Effector memory CD8-positive, alpha-beta T cell (primary cell): ENCODE results near the gene TMEM184C.
A peak's percentile ranks its signal among the peaks of the same experiment; 100 is the strongest.

Experiments
- ATAC-seq: fragments of 150-1000 bp; cut with Tn5 transposase; replicated peaks from 2 replicates; pipeline ENCODE4 v1.10.0; 2021; ENCODE audit warnings: mild to moderate bottlenecking, moderate library complexity
- DNase-seq, 3 experiments: peaks; one replicate each; pipeline ENCODE4 v3.0.0; 2021
- H3K27ac Mint-ChIP-seq, 2 donors: one replicate each; pipeline ENCODE4 v1.8.0; 2022; ENCODE audit warnings: mild to moderate bottlenecking in 2 of 2, mixed read lengths in 2 of 2, moderate library complexity in 2 of 2
- H3K27me3 Mint-ChIP-seq, 2 donors: one replicate each; pipeline ENCODE4 v1.8.0; 2022; ENCODE audit warnings: mixed read lengths in 2 of 2
- H3K36me3 Mint-ChIP-seq: one replicate; pipeline ENCODE4 v1.8.0; 2022; ENCODE audit warnings: mild to moderate bottlenecking, moderate library complexity, mixed read lengths; ENCODE audit not compliant: insufficient read depth
- H3K4me1 Mint-ChIP-seq, 2 donors: one replicate each; pipeline ENCODE4 v1.8.0; 2022; ENCODE audit warnings: low read depth in 2 of 2, mixed read lengths in 2 of 2
- H3K4me3 Mint-ChIP-seq, 2 donors: one replicate each; pipeline ENCODE4 v1.8.0; 2022; ENCODE audit warnings: mild to moderate bottlenecking in 2 of 2, mixed read lengths in 2 of 2, moderate library complexity in 2 of 2
- H3K9me3 Mint-ChIP-seq, 2 donors: one replicate each; pipeline ENCODE4 v1.8.0; 2022; ENCODE audit warnings: mixed read lengths in 2 of 2

The TMEM184C gene

GRCh38 chr4:147643616-147644015 lies 26.4 kb downstream of the TMEM184C start:
- no peak for DNase-seq
- no peak for ATAC-seq
- no peak overlapping the region for H3K4me3 Mint-ChIP-seq
- no peaks in the 10 kb centered on the region for H3K27me3 Mint-ChIP-seq
- H3K9me3 Mint-ChIP-seq, result no peaks in the 10 kb centered on the region
- no peak overlapping the region for H3K27ac Mint-ChIP-seq
- H3K36me3 Mint-ChIP-seq, result peaks cover 25% of the 10 kb centered on the region
- H3K4me1 Mint-ChIP-seq, result peaks cover 20 to 57% of the 10 kb centered on the region in 2 donors

GRCh38 chr4:147644471-147644870 lies 27.3 kb downstream of the TMEM184C start:
- no peak for ATAC-seq
- no peak for DNase-seq
- peaks cover 19 to 56% of the 10 kb centered on the region in 2 donors for H3K4me1 Mint-ChIP-seq
- no peak overlapping the region for H3K4me3 Mint-ChIP-seq
- no peaks in the 10 kb centered on the region for H3K27me3 Mint-ChIP-seq
- no peaks in the 10 kb centered on the region for H3K9me3 Mint-ChIP-seq
- no peak overlapping the region for H3K27ac Mint-ChIP-seq
- peaks cover 19% of the 10 kb centered on the region for H3K36me3 Mint-ChIP-seq

DNA sequence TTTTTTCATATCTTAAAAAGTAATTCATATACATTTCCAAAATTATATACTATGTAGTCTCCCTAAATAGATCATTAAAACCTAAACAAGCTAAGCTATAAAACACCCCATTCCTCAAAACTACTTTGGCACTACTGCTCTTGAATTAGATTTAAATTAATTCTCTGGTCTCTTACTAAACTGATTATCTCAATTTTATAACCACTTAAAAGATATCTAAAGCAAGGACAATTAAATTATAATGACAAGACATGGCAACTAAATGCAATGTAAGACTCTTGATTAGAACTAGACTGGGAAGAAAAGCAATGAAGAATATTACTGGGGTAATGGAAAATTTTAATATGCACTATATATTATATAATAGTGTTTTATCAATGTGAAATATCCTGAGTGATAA lies 27.9 kb downstream of the TMEM184C start:
- Mint-ChIP-seq H3K27ac (no peak overlapping the region), H3K9me3 (no peaks in the 10 kb centered on the region), H3K4me3 (no peak overlapping the region), H3K4me1 (peaks cover 19 to 54% of the 10 kb centered on the region in 2 donors), H3K36me3 (peaks cover 17% of the 10 kb centered on the region), H3K27me3 (no peaks in the 10 kb centered on the region)
- DNase-seq, result no peak
- ATAC-seq, result no peak

- Mint-ChIP-seq H3K4me3 (no peak overlapping the region), H3K27me3 (no peaks in the 10 kb centered on the region), H3K9me3 (no peaks in the 10 kb centered on the region), H3K36me3 (peaks cover 11% of the 10 kb centered on the region), H3K27ac (peak overlapping the region in 1 of 2 donors; percentile 36), H3K4me1 (peaks cover 16 to 54% of the 10 kb centered on the region in 2 donors)
- no peak for ATAC-seq
- no peak for DNase-seq
Measured at GRCh38 chr4:147648656-147649055, 31.5 kb downstream of the TMEM184C start.

- DNase-seq (no peak), ATAC-seq (no peak)
- Mint-ChIP-seq H3K36me3 (peaks cover 30% of the 10 kb centered on the region), H3K9me3 (no peaks in the 10 kb centered on the region), H3K27me3 (no peaks in the 10 kb centered on the region), H3K4me3 (no peak overlapping the region), H3K4me1 (peaks cover 10 to 37% of the 10 kb centered on the region in 2 donors), H3K27ac (no peak overlapping the region)
Measured at GRCh38 chr4:147651563-147651962, 34.4 kb downstream of the TMEM184C start.

GRCh38 chr4:147655639-147656038 lies 38.4 kb downstream of the TMEM184C start:
- DNase-seq (no peak), ATAC-seq (no peak)
- no peak overlapping the region for H3K27ac Mint-ChIP-seq
- no peaks in the 10 kb centered on the region for H3K9me3 Mint-ChIP-seq
- peaks cover 67% of the 10 kb centered on the region for H3K36me3 Mint-ChIP-seq
- H3K4me1 Mint-ChIP-seq, result peaks cover under 1 to 12% of the 10 kb centered on the region in 2 donors
- H3K27me3 Mint-ChIP-seq, result no peaks in the 10 kb centered on the region
- no peak overlapping the region for H3K4me3 Mint-ChIP-seq

DNA sequence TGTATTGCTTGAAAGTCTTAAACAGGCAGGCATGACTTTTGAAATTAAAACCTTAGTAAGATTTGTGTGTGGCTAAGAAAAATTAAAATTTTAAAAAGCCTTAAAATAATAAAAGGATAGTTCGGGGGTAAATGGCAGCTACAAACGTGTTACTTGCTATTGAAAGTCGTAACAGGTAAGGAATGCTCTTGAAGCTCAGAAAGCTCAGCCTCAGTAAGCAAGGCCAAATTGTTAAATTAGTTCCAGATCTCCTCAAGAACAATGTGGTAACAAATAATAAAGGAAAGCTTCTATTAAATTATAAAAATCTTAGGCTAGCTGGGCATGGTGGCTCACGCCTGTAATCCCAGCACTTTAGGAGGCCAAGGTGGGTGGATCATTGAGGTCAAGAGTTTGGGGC lies 41.3 kb downstream of the TMEM184C start:
- Mint-ChIP-seq H3K27me3 (no peaks in the 10 kb centered on the region), H3K27ac (peak overlapping the region in 1 of 2 donors; percentile 2), H3K4me3 (no peak overlapping the region), H3K36me3 (peaks cover 70% of the 10 kb centered on the region), H3K4me1 (no peaks in the 10 kb centered on the region), H3K9me3 (no peaks in the 10 kb centered on the region)
- no peak for ATAC-seq
- DNase-seq, result no peak

GRCh38 chr4:147674073-147674472 lies 56.9 kb downstream of the TMEM184C start:
- DNase-seq (no peak), ATAC-seq (no peak)
- no peak overlapping the region for H3K4me3 Mint-ChIP-seq
- H3K4me1 Mint-ChIP-seq, result peaks cover 2 to 4% of the 10 kb centered on the region in 2 donors
- H3K27me3 Mint-ChIP-seq, result no peaks in the 10 kb centered on the region
- no peaks in the 10 kb centered on the region for H3K9me3 Mint-ChIP-seq
- H3K27ac Mint-ChIP-seq, result no peak overlapping the region
- H3K36me3 Mint-ChIP-seq, result peaks cover 20% of the 10 kb centered on the region

DNA sequence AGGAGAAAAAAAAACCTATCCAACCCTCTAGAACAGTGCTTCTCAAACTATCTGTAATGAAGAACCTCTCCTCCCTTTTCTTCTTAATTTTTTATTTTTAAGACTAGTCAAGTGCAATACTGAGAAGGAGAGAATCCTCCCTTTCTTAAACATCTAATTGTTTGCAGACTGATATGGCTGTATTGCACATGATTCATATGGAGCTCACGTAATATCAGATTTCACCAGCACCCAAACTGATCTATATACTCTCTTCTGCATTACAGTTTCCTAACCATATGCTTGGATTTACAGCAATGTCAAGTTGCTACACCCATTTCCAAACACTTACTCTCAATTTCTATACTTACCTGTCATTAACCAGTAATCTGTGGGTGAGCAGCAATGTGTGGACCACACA lies 57.3 kb downstream of the TMEM184C start:
- H3K27ac Mint-ChIP-seq, result no peak overlapping the region
- H3K4me3 Mint-ChIP-seq, result no peak overlapping the region
- DNase-seq, result no peak

GRCh38 chr4:147678106-147678505 lies 60.9 kb downstream of the TMEM184C start:
- Mint-ChIP-seq H3K4me3 (no peak overlapping the region), H3K36me3 (peaks cover 26% of the 10 kb centered on the region), H3K4me1 (peaks cover 16 to 22% of the 10 kb centered on the region in 2 donors), H3K27me3 (no peaks in the 10 kb centered on the region), H3K27ac (peak overlapping the region; percentile 15 to 48), H3K9me3 (no peaks in the 10 kb centered on the region)
- DNase-seq, result no peak
- no peak for ATAC-seq

More for the DNA sequence above, 57.3 kb downstream of the TMEM184C start:
- Mint-ChIP-seq H3K9me3 (no peaks in the 10 kb centered on the region), H3K4me1 (peaks cover 3 to 4% of the 10 kb centered on the region in 2 donors), H3K36me3 (peaks cover 23% of the 10 kb centered on the region), H3K27me3 (no peaks in the 10 kb centered on the region)
- no peak for ATAC-seq

DNA sequence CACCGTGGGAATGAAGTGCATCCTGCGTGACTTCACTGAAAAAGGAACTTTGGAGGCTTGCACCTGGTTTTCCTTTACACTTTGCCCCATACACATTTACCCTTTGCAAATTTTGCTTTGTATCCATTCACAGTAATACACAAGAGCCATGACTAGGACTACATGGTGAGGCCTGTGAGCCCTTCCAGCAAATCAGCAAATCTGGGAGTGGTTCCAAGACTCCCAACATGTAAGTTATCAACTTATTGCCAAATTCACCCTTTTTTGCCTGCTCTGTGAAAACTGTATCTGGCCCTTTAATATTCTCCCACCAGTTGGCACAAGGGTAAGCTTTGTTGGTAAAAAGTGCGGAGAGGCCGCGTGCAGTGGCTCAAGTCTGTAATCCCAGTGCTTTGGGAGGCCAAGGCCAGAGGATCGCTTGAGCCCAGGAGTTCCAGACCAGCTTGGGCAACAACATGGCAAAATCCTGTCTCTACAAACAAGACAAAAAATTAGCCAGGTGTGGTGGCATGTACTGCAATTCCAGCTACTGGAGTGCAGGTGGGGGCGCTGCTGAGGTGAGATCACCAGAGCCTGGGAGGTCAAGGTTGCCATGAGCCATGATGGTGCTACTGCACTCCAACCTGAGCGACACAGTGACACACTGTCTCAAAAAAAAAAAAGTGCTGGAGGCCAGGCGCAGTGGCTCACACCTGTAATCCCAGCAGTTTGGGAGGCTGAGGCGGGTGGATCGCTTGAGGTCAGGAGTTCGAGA lies 61.8 kb downstream of the TMEM184C start:
- DNase-seq (no peak), ATAC-seq (no peak)
- Mint-ChIP-seq H3K36me3 (peaks cover 35% of the 10 kb centered on the region), H3K4me3 (no peak overlapping the region), H3K27ac (no peak overlapping the region), H3K9me3 (no peaks in the 10 kb centered on the region), H3K27me3 (no peaks in the 10 kb centered on the region), H3K4me1 (peaks cover 20 to 23% of the 10 kb centered on the region in 2 donors)

DNA sequence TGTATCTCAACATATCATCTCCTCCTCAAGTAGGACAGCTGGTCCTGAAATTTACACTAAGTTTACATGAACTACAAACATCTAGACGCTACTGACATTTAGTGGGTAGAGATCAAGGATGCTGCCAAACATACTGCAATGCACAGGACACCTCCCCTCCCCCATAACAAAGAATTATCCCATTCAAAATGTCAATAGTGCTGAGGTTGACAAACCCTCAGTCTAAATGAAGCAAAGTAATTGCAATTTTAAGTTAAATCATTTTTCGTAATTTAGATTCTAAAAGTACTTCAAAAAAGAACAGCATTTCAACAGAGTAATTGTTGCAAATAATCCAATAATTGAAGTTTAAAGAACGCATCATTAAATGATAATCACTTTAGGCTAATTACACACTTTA lies 65.6 kb downstream of the TMEM184C start:
- peaks cover 0 to 8% of the 10 kb centered on the region in 2 donors for H3K27me3 Mint-ChIP-seq
- H3K4me1 Mint-ChIP-seq, result peaks cover 25% of the 10 kb centered on the region in 2 donors
- DNase-seq (no peak), ATAC-seq (no peak)
- H3K9me3 Mint-ChIP-seq, result no peaks in the 10 kb centered on the region
- H3K4me3 Mint-ChIP-seq, result peak overlapping the region; percentile 89 to 97
- peak overlapping the region; percentile 98 to 99 for H3K27ac Mint-ChIP-seq
- peaks cover 28% of the 10 kb centered on the region for H3K36me3 Mint-ChIP-seq

- Mint-ChIP-seq H3K36me3 (peaks cover 26% of the 10 kb centered on the region), H3K27me3 (peaks cover 0 to 8% of the 10 kb centered on the region in 2 donors), H3K27ac (peak overlapping the region; percentile 98 to 99), H3K4me3 (peak overlapping the region; percentile 89 to 97), H3K4me1 (peaks cover 25% of the 10 kb centered on the region in 2 donors), H3K9me3 (no peaks in the 10 kb centered on the region)
- DNase-seq (peak in 2 of 3 experiments; percentile 2 to 12), ATAC-seq (no peak)
Measured at GRCh38 chr4:147683188-147683591, 66.0 kb downstream of the TMEM184C start.
